K562 (cell line): ENCODE measurements around the gene GAPDH.

ENCODE experiments used
- ILK ChIP-seq: fragments of 450-650 bp; IDR thresholded peaks from 2 replicates; pipeline ENCODE4 v1.6.1; 2016; ENCODE audit warnings: missing genetic modification characterization, low read depth, mild to moderate bottlenecking, missing compliant biosample characterization, moderate library complexity, borderline replicate concordance
- JUNB ChIP-seq: fragments of 450-650 bp; formaldehyde crosslinking; conservative IDR thresholded peaks from 2 replicates; pipeline ENCODE4 v1.4.0; 2020; ENCODE audit warnings: mild to moderate bottlenecking
- MTA3 ChIP-seq: fragments of 450-650 bp; formaldehyde crosslinking; IDR thresholded peaks from 2 replicates; pipeline ENCODE4 v1.6.1; 2017; ENCODE audit warnings: mild to moderate bottlenecking, borderline replicate concordance
- TF ChIP-seq, protein P1 (sequence below), 3 experiments: IDR thresholded peaks in 2 of 3; conservative IDR thresholded peaks in 1 of 3; 2 replicates each; pipeline ENCODE4 v1.5.1; 2011 to 2012; ENCODE audit warnings: low read length in 3 of 3, mild to moderate bottlenecking in 3 of 3, control low read depth in 2 of 3, improper control_type of control experiment in 1 of 3, inconsistent platforms in 1 of 3, low read depth in 1 of 3, mixed read lengths in 1 of 3, moderate library complexity in 1 of 3; ENCODE audit not compliant: insufficient read depth in 2 of 3
- TF ChIP-seq, protein P2 (sequence below): fragments of 200-600 bp; sonication (generic); IDR thresholded peaks from one replicate; pipeline ENCODE4 v1.6.1; 2012; ENCODE audit warnings: mild to moderate bottlenecking, low read depth, low read length, inconsistent platforms

DNA sequence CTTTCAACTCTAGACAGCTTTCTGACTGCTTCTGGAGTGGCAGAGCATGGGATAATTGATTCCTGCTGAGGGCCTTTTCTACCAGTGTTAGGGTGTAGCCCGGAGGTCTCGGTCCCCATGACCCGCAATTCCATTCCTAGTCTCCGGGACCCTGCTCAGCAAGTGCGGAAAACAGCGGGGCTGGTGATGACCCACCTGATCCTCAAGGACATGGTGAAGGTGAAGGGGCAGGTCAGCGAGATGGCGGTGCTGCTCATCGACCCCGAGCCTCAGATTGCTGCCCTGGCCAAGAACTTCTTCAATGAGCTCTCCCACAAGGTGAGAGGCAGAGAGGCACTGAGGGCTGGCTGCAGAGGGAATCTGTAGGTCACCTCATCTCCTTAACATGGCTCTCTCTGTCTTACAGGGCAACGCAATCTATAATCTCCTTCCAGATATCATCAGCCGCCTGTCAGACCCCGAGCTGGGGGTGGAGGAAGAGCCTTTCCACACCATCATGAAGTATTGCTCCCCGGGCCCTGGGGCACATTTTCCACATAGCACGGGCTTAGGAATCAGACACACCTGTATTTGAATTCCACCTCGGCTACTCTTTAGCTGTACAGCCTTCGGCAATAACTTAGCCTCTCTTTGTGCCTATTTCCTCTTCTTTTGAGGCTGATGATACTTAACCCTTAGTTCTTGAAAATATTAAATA is 5.6 kb upstream of the GAPDH start:
- TF ChIP-seq, protein P1, sequence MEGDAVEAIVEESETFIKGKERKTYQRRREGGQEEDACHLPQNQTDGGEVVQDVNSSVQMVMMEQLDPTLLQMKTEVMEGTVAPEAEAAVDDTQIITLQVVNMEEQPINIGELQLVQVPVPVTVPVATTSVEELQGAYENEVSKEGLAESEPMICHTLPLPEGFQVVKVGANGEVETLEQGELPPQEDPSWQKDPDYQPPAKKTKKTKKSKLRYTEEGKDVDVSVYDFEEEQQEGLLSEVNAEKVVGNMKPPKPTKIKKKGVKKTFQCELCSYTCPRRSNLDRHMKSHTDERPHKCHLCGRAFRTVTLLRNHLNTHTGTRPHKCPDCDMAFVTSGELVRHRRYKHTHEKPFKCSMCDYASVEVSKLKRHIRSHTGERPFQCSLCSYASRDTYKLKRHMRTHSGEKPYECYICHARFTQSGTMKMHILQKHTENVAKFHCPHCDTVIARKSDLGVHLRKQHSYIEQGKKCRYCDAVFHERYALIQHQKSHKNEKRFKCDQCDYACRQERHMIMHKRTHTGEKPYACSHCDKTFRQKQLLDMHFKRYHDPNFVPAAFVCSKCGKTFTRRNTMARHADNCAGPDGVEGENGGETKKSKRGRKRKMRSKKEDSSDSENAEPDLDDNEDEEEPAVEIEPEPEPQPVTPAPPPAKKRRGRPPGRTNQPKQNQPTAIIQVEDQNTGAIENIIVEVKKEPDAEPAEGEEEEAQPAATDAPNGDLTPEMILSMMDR (IDR thresholded peaks at IDR 0.05 in 2 of 3, conservative IDR thresholded peaks at IDR 0.05 in 1 of 3; ENCODE audit: insufficient read depth in 2 of 3, low read depth in 1 of 3, low read length in 3 of 3) = no peak
- TF ChIP-seq MTA3 = no peak
- TF ChIP-seq, protein P2, sequence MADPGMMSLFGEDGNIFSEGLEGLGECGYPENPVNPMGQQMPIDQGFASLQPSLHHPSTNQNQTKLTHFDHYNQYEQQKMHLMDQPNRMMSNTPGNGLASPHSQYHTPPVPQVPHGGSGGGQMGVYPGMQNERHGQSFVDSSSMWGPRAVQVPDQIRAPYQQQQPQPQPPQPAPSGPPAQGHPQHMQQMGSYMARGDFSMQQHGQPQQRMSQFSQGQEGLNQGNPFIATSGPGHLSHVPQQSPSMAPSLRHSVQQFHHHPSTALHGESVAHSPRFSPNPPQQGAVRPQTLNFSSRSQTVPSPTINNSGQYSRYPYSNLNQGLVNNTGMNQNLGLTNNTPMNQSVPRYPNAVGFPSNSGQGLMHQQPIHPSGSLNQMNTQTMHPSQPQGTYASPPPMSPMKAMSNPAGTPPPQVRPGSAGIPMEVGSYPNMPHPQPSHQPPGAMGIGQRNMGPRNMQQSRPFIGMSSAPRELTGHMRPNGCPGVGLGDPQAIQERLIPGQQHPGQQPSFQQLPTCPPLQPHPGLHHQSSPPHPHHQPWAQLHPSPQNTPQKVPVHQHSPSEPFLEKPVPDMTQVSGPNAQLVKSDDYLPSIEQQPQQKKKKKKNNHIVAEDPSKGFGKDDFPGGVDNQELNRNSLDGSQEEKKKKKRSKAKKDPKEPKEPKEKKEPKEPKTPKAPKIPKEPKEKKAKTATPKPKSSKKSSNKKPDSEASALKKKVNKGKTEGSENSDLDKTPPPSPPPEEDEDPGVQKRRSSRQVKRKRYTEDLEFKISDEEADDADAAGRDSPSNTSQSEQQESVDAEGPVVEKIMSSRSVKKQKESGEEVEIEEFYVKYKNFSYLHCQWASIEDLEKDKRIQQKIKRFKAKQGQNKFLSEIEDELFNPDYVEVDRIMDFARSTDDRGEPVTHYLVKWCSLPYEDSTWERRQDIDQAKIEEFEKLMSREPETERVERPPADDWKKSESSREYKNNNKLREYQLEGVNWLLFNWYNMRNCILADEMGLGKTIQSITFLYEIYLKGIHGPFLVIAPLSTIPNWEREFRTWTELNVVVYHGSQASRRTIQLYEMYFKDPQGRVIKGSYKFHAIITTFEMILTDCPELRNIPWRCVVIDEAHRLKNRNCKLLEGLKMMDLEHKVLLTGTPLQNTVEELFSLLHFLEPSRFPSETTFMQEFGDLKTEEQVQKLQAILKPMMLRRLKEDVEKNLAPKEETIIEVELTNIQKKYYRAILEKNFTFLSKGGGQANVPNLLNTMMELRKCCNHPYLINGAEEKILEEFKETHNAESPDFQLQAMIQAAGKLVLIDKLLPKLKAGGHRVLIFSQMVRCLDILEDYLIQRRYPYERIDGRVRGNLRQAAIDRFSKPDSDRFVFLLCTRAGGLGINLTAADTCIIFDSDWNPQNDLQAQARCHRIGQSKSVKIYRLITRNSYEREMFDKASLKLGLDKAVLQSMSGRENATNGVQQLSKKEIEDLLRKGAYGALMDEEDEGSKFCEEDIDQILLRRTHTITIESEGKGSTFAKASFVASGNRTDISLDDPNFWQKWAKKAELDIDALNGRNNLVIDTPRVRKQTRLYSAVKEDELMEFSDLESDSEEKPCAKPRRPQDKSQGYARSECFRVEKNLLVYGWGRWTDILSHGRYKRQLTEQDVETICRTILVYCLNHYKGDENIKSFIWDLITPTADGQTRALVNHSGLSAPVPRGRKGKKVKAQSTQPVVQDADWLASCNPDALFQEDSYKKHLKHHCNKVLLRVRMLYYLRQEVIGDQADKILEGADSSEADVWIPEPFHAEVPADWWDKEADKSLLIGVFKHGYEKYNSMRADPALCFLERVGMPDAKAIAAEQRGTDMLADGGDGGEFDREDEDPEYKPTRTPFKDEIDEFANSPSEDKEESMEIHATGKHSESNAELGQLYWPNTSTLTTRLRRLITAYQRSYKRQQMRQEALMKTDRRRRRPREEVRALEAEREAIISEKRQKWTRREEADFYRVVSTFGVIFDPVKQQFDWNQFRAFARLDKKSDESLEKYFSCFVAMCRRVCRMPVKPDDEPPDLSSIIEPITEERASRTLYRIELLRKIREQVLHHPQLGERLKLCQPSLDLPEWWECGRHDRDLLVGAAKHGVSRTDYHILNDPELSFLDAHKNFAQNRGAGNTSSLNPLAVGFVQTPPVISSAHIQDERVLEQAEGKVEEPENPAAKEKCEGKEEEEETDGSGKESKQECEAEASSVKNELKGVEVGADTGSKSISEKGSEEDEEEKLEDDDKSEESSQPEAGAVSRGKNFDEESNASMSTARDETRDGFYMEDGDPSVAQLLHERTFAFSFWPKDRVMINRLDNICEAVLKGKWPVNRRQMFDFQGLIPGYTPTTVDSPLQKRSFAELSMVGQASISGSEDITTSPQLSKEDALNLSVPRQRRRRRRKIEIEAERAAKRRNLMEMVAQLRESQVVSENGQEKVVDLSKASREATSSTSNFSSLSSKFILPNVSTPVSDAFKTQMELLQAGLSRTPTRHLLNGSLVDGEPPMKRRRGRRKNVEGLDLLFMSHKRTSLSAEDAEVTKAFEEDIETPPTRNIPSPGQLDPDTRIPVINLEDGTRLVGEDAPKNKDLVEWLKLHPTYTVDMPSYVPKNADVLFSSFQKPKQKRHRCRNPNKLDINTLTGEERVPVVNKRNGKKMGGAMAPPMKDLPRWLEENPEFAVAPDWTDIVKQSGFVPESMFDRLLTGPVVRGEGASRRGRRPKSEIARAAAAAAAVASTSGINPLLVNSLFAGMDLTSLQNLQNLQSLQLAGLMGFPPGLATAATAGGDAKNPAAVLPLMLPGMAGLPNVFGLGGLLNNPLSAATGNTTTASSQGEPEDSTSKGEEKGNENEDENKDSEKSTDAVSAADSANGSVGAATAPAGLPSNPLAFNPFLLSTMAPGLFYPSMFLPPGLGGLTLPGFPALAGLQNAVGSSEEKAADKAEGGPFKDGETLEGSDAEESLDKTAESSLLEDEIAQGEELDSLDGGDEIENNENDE = no peak
- no peak for TF ChIP-seq JUNB (CRISPR knock-in tag)
- no peak for TF ChIP-seq ILK (tag)
